ENCODE measurements around the gene DOK6. TPM values are rescaled to one million over a fixed set of nuclear protein-coding genes. Genes with fewer than 3 reads are reported as not detected.

Gene DOK6
- total and polyA plus RNA-seq, 2 donors (not counting 1 experiment from before 2014, with no cell fraction given) = not detected

DNA sequence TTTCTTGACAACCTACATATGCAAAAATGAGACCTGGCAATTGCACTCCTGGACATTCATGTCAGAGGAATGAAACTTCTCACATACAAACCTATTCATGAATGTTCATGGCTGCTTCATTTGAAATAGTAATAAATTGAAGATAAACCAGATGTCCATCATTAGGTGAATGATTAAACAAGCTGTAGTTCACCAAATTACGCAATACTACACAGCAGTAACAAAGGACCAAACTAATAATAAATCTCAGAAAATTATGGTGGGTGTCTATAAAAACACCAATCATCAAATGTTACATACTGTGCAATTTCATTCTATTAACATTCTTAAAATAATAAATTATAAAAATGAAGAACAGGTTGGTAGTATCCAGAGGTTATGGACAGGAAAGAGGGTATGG lies 13.5 kb downstream of the DOK6 start:
- no peaks in the 10 kb centered on the region for H3K79me2 ChIP-seq (ENCODE audit: control insufficient read depth, insufficient read depth, low read length)
- no peaks in the 10 kb centered on the region for H3K27me3 Mint-ChIP-seq
- TF ChIP-seq EZH2 (IDR thresholded peaks at IDR 0.05; ENCODE audit: borderline replicate concordance, insufficient read depth, low read depth, low read length, poor library complexity, severe bottlenecking) = no peak
- TF ChIP-seq, protein P1, sequence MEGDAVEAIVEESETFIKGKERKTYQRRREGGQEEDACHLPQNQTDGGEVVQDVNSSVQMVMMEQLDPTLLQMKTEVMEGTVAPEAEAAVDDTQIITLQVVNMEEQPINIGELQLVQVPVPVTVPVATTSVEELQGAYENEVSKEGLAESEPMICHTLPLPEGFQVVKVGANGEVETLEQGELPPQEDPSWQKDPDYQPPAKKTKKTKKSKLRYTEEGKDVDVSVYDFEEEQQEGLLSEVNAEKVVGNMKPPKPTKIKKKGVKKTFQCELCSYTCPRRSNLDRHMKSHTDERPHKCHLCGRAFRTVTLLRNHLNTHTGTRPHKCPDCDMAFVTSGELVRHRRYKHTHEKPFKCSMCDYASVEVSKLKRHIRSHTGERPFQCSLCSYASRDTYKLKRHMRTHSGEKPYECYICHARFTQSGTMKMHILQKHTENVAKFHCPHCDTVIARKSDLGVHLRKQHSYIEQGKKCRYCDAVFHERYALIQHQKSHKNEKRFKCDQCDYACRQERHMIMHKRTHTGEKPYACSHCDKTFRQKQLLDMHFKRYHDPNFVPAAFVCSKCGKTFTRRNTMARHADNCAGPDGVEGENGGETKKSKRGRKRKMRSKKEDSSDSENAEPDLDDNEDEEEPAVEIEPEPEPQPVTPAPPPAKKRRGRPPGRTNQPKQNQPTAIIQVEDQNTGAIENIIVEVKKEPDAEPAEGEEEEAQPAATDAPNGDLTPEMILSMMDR (IDR thresholded peaks at IDR 0.05) = no peak
- H3K27ac ChIP-seq (ENCODE audit: low read length in 2 of 2) = no peak overlapping the region
- ATAC-seq (ENCODE audit: low read depth) (no peak), DNase-seq (no peak)
- no peaks in the 10 kb centered on the region for H3K4me1 Mint-ChIP-seq
- H3K9ac ChIP-seq (ENCODE audit: low read length) = no peak overlapping the region
- intact Hi-C loops (cut with micrococcal nuclease) = no loop called here
- H2AFZ ChIP-seq (ENCODE audit: insufficient read depth, low read depth, low read length, poor library complexity, severe bottlenecking) = no peak overlapping the region
- no peaks in the 10 kb centered on the region for H3K4me1 ChIP-seq (ENCODE audit: control insufficient read depth in 2 of 2, insufficient read depth in 2 of 2, low read length in 2 of 2)
- H4K20me1 ChIP-seq (ENCODE audit: control insufficient read depth, insufficient read depth, low read length, poor library complexity, severe bottlenecking) = no peaks in the 10 kb centered on the region
- CTCF ChIA-PET = no interaction called here
- H3K9me3 ChIP-seq (ENCODE audit: control extremely low read depth in 1 of 3, control insufficient read depth in 2 of 3, insufficient read depth in 1 of 3, low read length in 2 of 3) = no peaks in the 10 kb centered on the region
- no peaks in the 10 kb centered on the region for H3K36me3 ChIP-seq (replicated peaks in 1 of 2; ENCODE audit: control extremely low read depth in 1 of 2, control insufficient read depth in 1 of 2, extremely low read depth in 1 of 2, insufficient read depth in 2 of 2, low read length in 1 of 2)
- WGBS (ENCODE audit: insufficient coverage) = no CpG with 5 or more reads among the region's 1 CpG
- H3K9me3 Mint-ChIP-seq (ENCODE audit: insufficient read depth) = no peaks in the 10 kb centered on the region
- H3K27me3 ChIP-seq (replicated peaks in 1 of 4; ENCODE audit: control extremely low read depth in 1 of 4, control insufficient read depth in 3 of 4, insufficient read depth in 4 of 4, low read length in 3 of 4) = no peaks in the 10 kb centered on the region
- no peak overlapping the region for H3K4me2 ChIP-seq (replicated peaks; ENCODE audit: low read depth, low read length, poor library complexity, severe bottlenecking)
- H3K4me3 ChIP-seq (ENCODE audit: control extremely low read depth in 1 of 5, extremely low read depth in 1 of 5, insufficient read depth in 1 of 5, low read depth in 2 of 5, low read length in 4 of 5) = no peak overlapping the region
- no peak overlapping the region for H3K4me3 Mint-ChIP-seq
- no peak overlapping the region for H3K27ac Mint-ChIP-seq
- POLR2A ChIA-PET = no interaction called here

DNA sequence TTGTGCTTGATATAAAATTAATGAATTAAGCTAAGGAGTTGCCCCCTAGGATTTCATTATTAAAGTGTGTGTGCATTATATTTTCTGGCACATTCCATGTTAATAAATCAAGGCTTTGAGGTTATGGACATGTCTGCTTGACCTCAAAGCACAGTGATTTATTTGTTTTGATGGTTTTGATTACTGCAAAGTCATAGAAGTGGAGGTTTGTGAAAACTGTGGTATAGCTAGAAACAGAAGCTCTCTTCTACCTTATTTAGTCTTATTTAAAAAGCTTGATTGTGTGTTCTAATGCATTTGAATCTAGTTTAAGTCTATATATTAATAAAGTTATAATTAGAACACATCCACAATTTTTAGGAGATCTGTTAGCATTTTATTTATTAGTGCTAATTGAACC lies 32.2 kb downstream of the DOK6 start:
- H3K4me1 ChIP-seq (ENCODE audit: control insufficient read depth in 2 of 2, insufficient read depth in 2 of 2, low read length in 2 of 2) = no peaks in the 10 kb centered on the region
- DNase-seq (no peak), ATAC-seq (ENCODE audit: low read depth) (no peak)
- no peaks in the 10 kb centered on the region for H3K9me3 ChIP-seq (ENCODE audit: control extremely low read depth in 1 of 3, control insufficient read depth in 2 of 3, insufficient read depth in 1 of 3, low read length in 2 of 3)
- Mint-ChIP-seq H3K27me3 (no peaks in the 10 kb centered on the region), H3K4me3 (no peak overlapping the region), H3K27ac (no peak overlapping the region), H3K9me3 (ENCODE audit: insufficient read depth) (peaks cover 2% of the 10 kb centered on the region), H3K4me1 (no peaks in the 10 kb centered on the region)
- no peaks in the 10 kb centered on the region for H3K27me3 ChIP-seq (replicated peaks in 1 of 4; ENCODE audit: control extremely low read depth in 1 of 4, control insufficient read depth in 3 of 4, insufficient read depth in 4 of 4, low read length in 3 of 4)
- no peak overlapping the region for H3K27ac ChIP-seq (ENCODE audit: low read length in 2 of 2)
- H3K36me3 ChIP-seq (replicated peaks in 1 of 2; ENCODE audit: control extremely low read depth in 1 of 2, control insufficient read depth in 1 of 2, extremely low read depth in 1 of 2, insufficient read depth in 2 of 2, low read length in 1 of 2) = no peaks in the 10 kb centered on the region
- ChIA-PET CTCF (no interaction called here), POLR2A (no interaction called here)
- intact Hi-C loops (cut with micrococcal nuclease) = no loop called here
- TF ChIP-seq, protein P1 (IDR thresholded peaks at IDR 0.05) = no peak
- no peak for TF ChIP-seq EZH2 (IDR thresholded peaks at IDR 0.05; ENCODE audit: borderline replicate concordance, insufficient read depth, low read depth, low read length, poor library complexity, severe bottlenecking)
- no peaks in the 10 kb centered on the region for H3K79me2 ChIP-seq (ENCODE audit: control insufficient read depth, insufficient read depth, low read length)
- H2AFZ ChIP-seq (ENCODE audit: insufficient read depth, low read depth, low read length, poor library complexity, severe bottlenecking) = no peak overlapping the region
- no peak overlapping the region for H3K9ac ChIP-seq (ENCODE audit: low read length)
- H4K20me1 ChIP-seq (ENCODE audit: control insufficient read depth, insufficient read depth, low read length, poor library complexity, severe bottlenecking) = no peaks in the 10 kb centered on the region
- no peak overlapping the region for H3K4me3 ChIP-seq (ENCODE audit: control extremely low read depth in 1 of 5, extremely low read depth in 1 of 5, insufficient read depth in 1 of 5, low read depth in 2 of 5, low read length in 4 of 5)
- no peak overlapping the region for H3K4me2 ChIP-seq (replicated peaks; ENCODE audit: low read depth, low read length, poor library complexity, severe bottlenecking)

Data from B cell (primary cell).